Left colon (tissue), 2 donors: ENCODE measurements around the gene RIC8B. TPM values are rescaled to one million over a fixed set of nuclear protein-coding genes. Genes with fewer than 3 reads are reported as not detected.
A peak's percentile ranks its signal among the peaks of the same experiment; 100 is the strongest.
"Not testable (repeated sequence)": the region's sequence is repeated elsewhere in the genome, so short reads cannot be mapped to it uniquely, and the experiment has no call there.

Source experiments
- ATAC-seq: fragments of 200-7000 bp; cut with Tn5 transposase; one replicate; pipeline ENCODE4 v1.9.1; 2020; ENCODE audit warnings: mild to moderate bottlenecking, moderate library complexity
- DNase-seq, 2 donors: peaks; one replicate each; pipeline ENCODE4 v3.0.0-alpha.2; 2020
- intact Hi-C, 2 donors: fragments of 100-400 bp; cut with DNase I in 1 of 2; cut with micrococcal nuclease in 1 of 2; formaldehyde crosslinking; loops; one replicate each; pipeline versions ENCODE4 v1.11.2 to v1.14.0; 2022; cut with DNase I, micrococcal nuclease
- total RNA-seq, 2 donors: library from RNA; stranded (reverse); fragmentation: NEBNext Ultra II Directional; extraction: Animal tissue kit (Norgen Biotek cat#: 25700); gene quantifications; one replicate each; pipeline ENCODE4 v1.2.1, GENCODE V29; 2021
- donor health status: DM: no; HTN: no; CAD: no.
- donor health status: DM: yes; HTN: yes; CAD: no.

RIC8B gene
- total RNA-seq, 2 donors from 2014 or later = 12.7 to 15.6 TPM

- intact Hi-C loops = no loop called here
- ATAC-seq = no peak
Observed at GRCh38 chr12:106915635-106916026, 141.1 kb downstream of the RIC8B start.

GRCh38 chr12:106917503-106917902 lies 143.0 kb downstream of the RIC8B start:
- DNase-seq = no peak
- intact Hi-C loops = no loop called here
- no peak for ATAC-seq

More at GRCh38 chr12:106915635-106916026, 141.1 kb downstream of the RIC8B start:
- DNase-seq = no peak

- peak; percentile 59 for ATAC-seq
- intact Hi-C loops = loop anchor here in 1 of 2 donors (2.0 kb wide), 1 partner anchor 532 kb away; no protein-coding TSS in a partner anchor
- DNase-seq = no peak
Observed at GRCh38 chr12:106918746-106919145, 144.3 kb downstream of the RIC8B start.

GRCh38 chr12:106919910-106920544 lies 145.5 kb downstream of the RIC8B start:
- DNase-seq = no peak
- intact Hi-C loops = loop anchor here (2.0 to 10.0 kb wide), 2 partner anchors 533 to 535 kb away; no protein-coding TSS in a partner anchor
- peak; percentile 47 for ATAC-seq

GRCh38 chr12:106921976-106922375 lies 147.5 kb downstream of the RIC8B start:
- intact Hi-C loops = loop anchor here in 1 of 2 donors (10.0 kb wide), 1 partner anchor 537 kb away; no protein-coding TSS in a partner anchor
- ATAC-seq = not testable (repeated sequence)

GRCh38 chr12:106923594-106923993 lies 149.1 kb downstream of the RIC8B start:
- intact Hi-C loops = loop anchor here in 1 of 2 donors (10.0 kb wide), 1 partner anchor 539 kb away; no protein-coding TSS in a partner anchor
- not testable (repeated sequence) for ATAC-seq, DNase-seq

More at GRCh38 chr12:106921976-106922375, 147.5 kb downstream of the RIC8B start:
- not testable (repeated sequence) for DNase-seq

GRCh38 chr12:106924268-106924861 lies 149.9 kb downstream of the RIC8B start:
- intact Hi-C loops = loop anchor here in 1 of 2 donors (10.0 kb wide), 1 partner anchor 540 kb away; no protein-coding TSS in a partner anchor
- no peak for DNase-seq
- no peak for ATAC-seq

GRCh38 chr12:106926657-106927056 lies 152.2 kb downstream of the RIC8B start:
- ATAC-seq = no peak
- intact Hi-C loops = loop anchor here in 1 of 2 donors (10.0 kb wide), 1 partner anchor 542 kb away; no protein-coding TSS in a partner anchor
- DNase-seq = no peak

GRCh38 chr12:106934277-106934676 lies 159.8 kb downstream of the RIC8B start:
- intact Hi-C loops = no loop called here
- no peak for DNase-seq
- no peak for ATAC-seq

Other genes with a start within 250 kb of the RIC8B start
- gene RFX4, start 191.7 kb upstream of the RIC8B start, total RNA-seq = under 1 TPM in 1 of 2 donors, not detected in 1; 0.08 TPM
- 10 to 100 TPM; 24.6 to 26.3 TPM for gene TMEM263, start 181.2 kb downstream of the RIC8B start, total RNA-seq
- gene MTERF2, start 212.5 kb downstream of the RIC8B start, total RNA-seq = 10 to 100 TPM in 1 of 2 donors, 1 to 10 TPM in 1; 7.7 to 10.6 TPM